Karpas-422 (cell line): ENCODE data around the gene TRIO. TPM values are rescaled to one million over a fixed set of nuclear protein-coding genes. Genes with fewer than 3 reads are reported as not detected.

Experiments used
- DNase-seq: peaks from one replicate; pipeline ENCODE4 v3.0.0-alpha.2; 2015
- H2AFZ ChIP-seq: fragments of 200-600 bp; sonication (generic); 2 replicates; pipeline ENCODE4 v1.6.1; 2014; ENCODE audit warnings: antibody characterized with exemption, low read length, mixed read lengths
- H3K27ac ChIP-seq: fragments of 200-600 bp; sonication (generic); 2 replicates; pipeline ENCODE4 v1.5.1; 2014; ENCODE audit warnings: mild to moderate bottlenecking, low read length, moderate library complexity
- H3K27me3 ChIP-seq: fragments of 200-600 bp; sonication (generic); 2 replicates; pipeline ENCODE4 v1.6.1; 2014; ENCODE audit warnings: low read length, mixed read lengths
- H3K36me3 ChIP-seq: fragments of 200-600 bp; sonication (generic); 2 replicates; pipeline ENCODE4 v1.6.1; 2014; ENCODE audit warnings: low read length, mixed read lengths; ENCODE audit not compliant: insufficient read depth
- H3K4me1 ChIP-seq: fragments of 200-600 bp; sonication (generic); 2 replicates; pipeline ENCODE4 v1.6.1; 2014; ENCODE audit warnings: mild to moderate bottlenecking, low read length, mixed read lengths
- H3K4me2 ChIP-seq: fragments of 200-600 bp; sonication (generic); 2 replicates; pipeline ENCODE4 v1.6.1; 2014; ENCODE audit warnings: low read length, low read depth, mild to moderate bottlenecking; ENCODE audit not compliant: poor library complexity, severe bottlenecking
- H3K4me3 ChIP-seq: fragments of 200-600 bp; sonication (generic); 2 replicates; pipeline ENCODE4 v1.5.1; 2014; ENCODE audit warnings: mild to moderate bottlenecking, antibody characterized with exemption, low read length, mixed read lengths
- H3K79me2 ChIP-seq: fragments of 200-600 bp; sonication (generic); 2 replicates; pipeline ENCODE4 v1.6.1; 2014; ENCODE audit warnings: mild to moderate bottlenecking, low read length, mixed read lengths
- H3K9ac ChIP-seq: fragments of 200-600 bp; sonication (generic); 2 replicates; pipeline ENCODE4 v1.6.0; 2014; ENCODE audit warnings: low read length
- H3K9me2 ChIP-seq: fragments of 200-600 bp; sonication (generic), shearing (Covaris generic); replicated peaks from 2 replicates; pipeline ENCODE4 v1.6.0; 2014; ENCODE audit warnings: mild to moderate bottlenecking, low read length, moderate library complexity; ENCODE audit not compliant: insufficient read depth
- H3K9me3 ChIP-seq: fragments of 300-700, 200-600 bp; sonication (generic); 2 replicates; pipeline ENCODE4 v1.6.1; 2014; ENCODE audit warnings: low read length, mixed read lengths
- H4K20me1 ChIP-seq: fragments of 200-600 bp; sonication (generic); 2 replicates; pipeline ENCODE4 v1.6.1; 2014; ENCODE audit warnings: mild to moderate bottlenecking, antibody characterized with exemption, low read length, low read depth; ENCODE audit not compliant: insufficient read depth
- total RNA-seq: library from RNA; depleted of rRNA; stranded (reverse); fragments of >200 nt; shearing (Covaris generic); gene quantifications from 2 replicates; pipeline ENCODE4 v1.2.3, GENCODE V29; 2014; ENCODE audit warnings: low replicate concordance

TRIO gene
- total RNA-seq, 1 experiment from 2014 or later, result 0.04 TPM

DNA sequence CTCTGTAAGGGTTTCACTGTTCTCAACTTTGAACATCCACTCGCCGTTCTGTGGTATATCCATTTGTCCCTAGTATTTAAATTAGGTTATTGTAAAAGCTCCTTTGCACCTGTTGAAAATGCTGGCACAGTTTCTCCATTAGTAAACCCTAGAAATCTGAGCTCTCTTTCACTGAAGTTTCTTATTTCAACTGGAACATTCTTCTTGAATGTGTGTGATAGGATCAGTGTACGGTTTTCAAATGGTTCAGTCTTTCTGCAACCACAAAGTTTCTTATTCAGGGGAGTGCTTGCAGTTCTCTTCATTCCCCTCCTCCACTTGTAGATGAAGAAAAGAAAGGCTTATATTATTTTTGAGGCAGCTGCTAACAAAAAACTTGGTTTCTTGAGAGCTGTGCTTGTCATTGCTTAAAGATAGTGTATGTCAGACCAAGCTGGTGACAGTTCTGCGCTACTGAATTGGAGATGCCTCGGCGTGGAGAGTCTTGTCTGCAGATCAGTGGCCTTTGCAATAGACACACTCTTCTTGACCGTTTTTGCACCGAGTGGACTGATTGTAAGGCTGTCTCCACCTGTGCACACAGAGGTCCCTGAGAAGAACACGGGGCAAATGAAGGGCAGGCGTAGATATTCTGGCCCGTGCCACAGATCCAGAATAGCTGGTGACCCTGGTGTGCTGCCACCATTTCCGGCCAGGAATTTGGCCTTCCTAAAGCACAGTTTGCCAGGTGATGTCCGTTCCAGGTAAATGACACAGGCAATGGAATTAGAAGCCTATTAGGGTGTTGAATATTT lies 102.2 kb downstream of the TRIO start:
- Histone ChIP-seq H2AFZ (no peak overlapping the region), H3K9ac (no peak overlapping the region), H4K20me1 (no peaks in the 10 kb centered on the region), H3K4me3 (no peak overlapping the region), H3K4me2 (no peak overlapping the region), H3K79me2 (no peaks in the 10 kb centered on the region), H3K36me3 (no peaks in the 10 kb centered on the region), H3K27ac (no peak overlapping the region), H3K9me3 (no peaks in the 10 kb centered on the region), H3K27me3 (no peaks in the 10 kb centered on the region), H3K9me2 (no peaks in the 10 kb centered on the region), H3K4me1 (no peaks in the 10 kb centered on the region)
- no peak for DNase-seq

DNA sequence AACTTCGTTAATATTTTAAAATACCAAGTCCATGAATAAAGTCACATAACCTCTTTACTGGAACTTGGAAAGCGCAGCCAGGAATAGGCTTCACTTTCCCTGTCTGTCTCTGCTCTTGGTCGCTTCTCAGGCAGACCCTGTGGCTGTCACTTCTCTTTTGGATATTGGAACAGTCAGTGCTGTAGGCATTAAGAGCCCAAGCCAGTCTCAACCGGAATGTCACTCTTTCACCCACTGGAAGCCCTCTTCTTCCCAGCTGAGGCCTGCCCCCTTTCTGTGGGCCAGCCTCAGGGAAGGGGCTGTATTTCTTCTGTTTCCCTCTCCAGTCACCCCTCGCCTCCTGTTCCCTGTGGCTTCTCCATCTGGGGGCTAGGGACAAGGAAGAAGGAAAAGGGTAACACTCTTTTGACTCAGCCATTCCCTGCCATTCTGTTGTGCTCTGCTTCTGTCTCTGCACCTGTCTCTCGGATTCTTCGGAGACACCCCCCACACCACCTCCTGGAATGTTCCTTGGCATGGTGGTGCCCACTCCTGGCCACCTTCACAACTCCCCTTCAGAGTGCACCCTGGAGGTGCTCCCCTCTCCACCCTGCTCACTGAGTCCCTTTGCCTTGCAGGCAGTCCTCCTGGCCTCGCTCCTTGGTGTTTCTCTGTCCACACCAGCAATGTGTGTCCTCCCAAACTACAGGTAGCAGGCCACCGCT lies 103.4 kb downstream of the TRIO start:
- Histone ChIP-seq H3K27me3 (no peaks in the 10 kb centered on the region), H3K36me3 (no peaks in the 10 kb centered on the region), H3K4me2 (no peak overlapping the region), H4K20me1 (no peaks in the 10 kb centered on the region), H3K9me3 (no peaks in the 10 kb centered on the region), H2AFZ (no peak overlapping the region), H3K9ac (no peak overlapping the region), H3K27ac (no peak overlapping the region), H3K4me1 (no peaks in the 10 kb centered on the region), H3K79me2 (no peaks in the 10 kb centered on the region), H3K4me3 (no peak overlapping the region), H3K9me2 (no peaks in the 10 kb centered on the region)
- no peak for DNase-seq

DNA sequence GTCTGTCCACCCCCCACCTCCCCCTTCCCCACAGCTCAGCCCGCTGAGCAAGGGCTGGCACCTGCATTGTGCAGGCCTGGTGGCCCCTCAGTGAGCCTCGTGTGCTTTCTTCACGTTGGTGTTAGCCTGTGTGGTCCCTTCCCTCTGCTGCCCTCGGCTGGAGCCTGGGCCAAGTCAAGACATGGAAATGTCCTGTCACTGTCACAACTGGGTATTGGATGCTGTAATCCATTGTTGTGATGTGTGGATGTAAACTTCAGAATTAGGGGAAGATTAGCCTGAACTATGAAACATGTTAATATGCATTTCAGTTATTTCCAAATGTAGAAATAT lies 103.9 kb downstream of the TRIO start:
- Histone ChIP-seq H3K9me2 (no peaks in the 10 kb centered on the region), H2AFZ (no peak overlapping the region), H3K4me3 (no peak overlapping the region), H3K4me1 (no peaks in the 10 kb centered on the region), H3K27ac (no peak overlapping the region), H3K9me3 (no peaks in the 10 kb centered on the region), H3K36me3 (no peaks in the 10 kb centered on the region), H3K79me2 (no peaks in the 10 kb centered on the region), H3K27me3 (no peaks in the 10 kb centered on the region), H3K9ac (no peak overlapping the region), H4K20me1 (no peaks in the 10 kb centered on the region), H3K4me2 (no peak overlapping the region)
- DNase-seq, result no peak

DNA sequence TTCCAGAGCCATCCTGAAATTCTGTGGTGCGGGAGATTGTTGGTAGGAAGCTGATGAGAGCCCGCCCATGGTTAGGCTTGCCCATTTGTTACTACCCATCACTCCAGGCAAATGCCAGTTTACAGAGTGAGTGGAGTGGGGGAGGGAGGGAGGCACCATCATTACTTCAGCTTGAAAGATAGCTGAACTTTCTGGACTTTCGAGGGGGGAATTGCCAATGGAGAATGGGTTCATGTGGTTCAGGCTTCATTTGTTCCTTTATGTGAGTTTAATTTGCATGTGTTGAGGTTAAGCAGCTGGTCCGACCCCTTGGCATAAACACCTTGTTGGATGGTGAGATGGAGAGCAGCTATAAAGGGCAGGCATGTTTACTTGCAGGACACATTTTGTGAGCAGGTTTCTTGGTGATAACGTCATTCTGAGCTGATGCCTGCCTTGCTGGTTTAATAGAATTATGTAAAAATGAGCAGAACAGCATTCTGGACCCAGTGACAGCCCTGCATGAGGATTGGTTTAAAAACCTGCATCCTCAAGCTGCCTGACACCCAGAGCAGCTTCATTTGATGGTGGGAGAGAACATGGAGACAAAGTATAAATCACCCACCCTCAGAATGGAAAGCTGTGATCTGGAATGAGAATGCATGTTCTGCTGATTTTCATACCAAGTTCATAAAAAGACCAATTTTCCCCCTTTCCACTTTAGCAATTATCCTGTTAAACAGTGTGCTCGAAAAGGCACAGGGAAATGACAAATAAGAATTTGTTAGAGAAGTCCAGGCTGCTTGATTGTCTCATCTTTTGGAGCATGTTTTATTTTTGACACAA lies 106.3 kb downstream of the TRIO start:
- Histone ChIP-seq H3K4me3 (no peak overlapping the region), H3K9me2 (no peaks in the 10 kb centered on the region), H3K27ac (no peak overlapping the region), H3K36me3 (no peaks in the 10 kb centered on the region), H2AFZ (no peak overlapping the region), H3K27me3 (no peaks in the 10 kb centered on the region), H4K20me1 (no peaks in the 10 kb centered on the region), H3K4me1 (no peaks in the 10 kb centered on the region), H3K9ac (no peak overlapping the region), H3K4me2 (no peak overlapping the region), H3K79me2 (no peaks in the 10 kb centered on the region), H3K9me3 (no peaks in the 10 kb centered on the region)
- no peak for DNase-seq

DNA sequence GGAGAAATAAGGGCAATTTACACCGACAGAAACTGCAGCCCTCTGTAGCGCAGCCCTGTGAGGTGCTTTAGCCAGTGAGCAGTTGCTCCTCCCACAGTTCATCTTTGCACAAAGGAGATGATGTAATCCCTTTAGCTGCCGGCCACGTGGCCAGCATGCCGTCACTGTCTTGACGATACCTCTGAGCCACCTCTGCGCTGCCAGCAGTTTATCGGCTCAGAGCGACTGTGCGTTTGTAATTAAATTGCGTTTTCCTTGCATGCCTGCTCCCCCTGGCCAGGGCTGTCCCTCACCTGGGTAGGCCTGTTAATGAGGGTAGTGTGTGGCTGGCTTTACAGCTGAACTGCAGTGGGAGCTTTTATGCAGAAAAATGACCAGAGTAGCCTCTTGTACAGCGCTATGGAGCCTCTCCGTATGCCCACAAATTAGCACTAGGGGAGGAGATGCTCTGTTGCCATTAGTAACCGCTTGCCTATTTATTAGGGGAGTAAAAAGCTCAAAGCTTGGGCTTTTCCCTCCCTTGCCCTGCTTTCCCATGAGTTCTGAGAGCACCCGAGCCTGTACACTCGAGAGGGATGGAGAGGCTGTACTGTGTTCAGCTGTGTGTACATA lies 107.0 kb downstream of the TRIO start:
- DNase-seq, result no peak
- H3K27ac ChIP-seq, result no peak overlapping the region
- no peaks in the 10 kb centered on the region for H3K27me3 ChIP-seq
- no peaks in the 10 kb centered on the region for H3K79me2 ChIP-seq
- no peaks in the 10 kb centered on the region for H3K4me1 ChIP-seq
- H3K9me3 ChIP-seq, result no peaks in the 10 kb centered on the region
- no peaks in the 10 kb centered on the region for H3K9me2 ChIP-seq
- H3K4me2 ChIP-seq, result no peak overlapping the region
- no peaks in the 10 kb centered on the region for H4K20me1 ChIP-seq
- H3K4me3 ChIP-seq, result no peak overlapping the region
- H2AFZ ChIP-seq, result no peak overlapping the region
- no peak overlapping the region for H3K9ac ChIP-seq
- H3K36me3 ChIP-seq, result no peaks in the 10 kb centered on the region

DNA sequence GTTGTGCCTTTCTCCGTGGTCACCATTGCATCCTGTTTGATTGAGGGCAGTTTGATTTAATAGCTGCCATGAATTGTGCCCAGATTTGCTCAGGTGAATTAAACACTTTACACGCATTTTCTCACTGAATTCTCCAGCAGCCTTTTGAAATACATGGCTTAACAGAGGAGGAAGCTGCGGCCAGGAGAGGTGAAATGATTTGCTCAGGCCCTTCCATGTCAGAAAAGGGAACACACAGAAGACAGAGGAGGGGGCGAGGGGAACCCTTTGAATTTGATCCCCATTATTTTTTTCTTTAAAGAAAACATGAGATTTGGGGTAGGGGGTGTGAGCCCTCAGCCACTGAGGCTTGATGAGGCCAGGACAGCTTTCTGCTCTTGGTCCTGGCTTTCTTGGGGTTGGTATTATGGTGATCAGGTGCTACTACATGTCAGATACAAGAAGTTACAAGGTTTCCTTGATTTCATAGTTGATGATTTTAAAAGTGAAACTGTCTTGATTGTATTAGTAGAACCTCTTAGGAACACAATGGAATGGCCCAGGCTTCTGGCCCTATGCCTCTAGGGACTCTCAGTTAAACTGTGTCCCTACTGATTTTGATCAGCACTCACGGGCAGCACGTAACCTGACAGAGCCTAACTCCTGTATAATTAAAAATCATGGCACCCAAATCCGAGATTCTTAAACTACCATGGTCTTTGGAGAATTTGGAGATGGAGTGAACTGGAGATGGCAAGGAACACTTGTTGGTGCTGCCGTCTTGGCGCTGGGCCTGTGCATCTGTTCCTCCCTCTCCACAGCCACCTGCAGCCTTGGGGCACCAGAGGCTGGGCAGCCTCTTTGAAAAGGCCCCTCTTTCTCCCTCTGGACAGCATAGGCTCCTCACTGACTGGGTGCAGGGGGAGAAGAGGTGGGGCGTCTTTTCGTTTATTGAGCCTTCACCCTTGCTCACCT lies 107.9 kb downstream of the TRIO start:
- no peaks in the 10 kb centered on the region for H3K9me2 ChIP-seq
- H3K9me3 ChIP-seq, result no peaks in the 10 kb centered on the region
- no peaks in the 10 kb centered on the region for H3K36me3 ChIP-seq
- no peak overlapping the region for H3K27ac ChIP-seq
- no peak overlapping the region for H3K9ac ChIP-seq
- H3K4me1 ChIP-seq, result no peaks in the 10 kb centered on the region
- no peaks in the 10 kb centered on the region for H3K79me2 ChIP-seq
- no peaks in the 10 kb centered on the region for H4K20me1 ChIP-seq
- H3K27me3 ChIP-seq, result no peaks in the 10 kb centered on the region
- no peak overlapping the region for H3K4me2 ChIP-seq
- no peak overlapping the region for H3K4me3 ChIP-seq
- no peak for DNase-seq
- H2AFZ ChIP-seq, result no peak overlapping the region

DNA sequence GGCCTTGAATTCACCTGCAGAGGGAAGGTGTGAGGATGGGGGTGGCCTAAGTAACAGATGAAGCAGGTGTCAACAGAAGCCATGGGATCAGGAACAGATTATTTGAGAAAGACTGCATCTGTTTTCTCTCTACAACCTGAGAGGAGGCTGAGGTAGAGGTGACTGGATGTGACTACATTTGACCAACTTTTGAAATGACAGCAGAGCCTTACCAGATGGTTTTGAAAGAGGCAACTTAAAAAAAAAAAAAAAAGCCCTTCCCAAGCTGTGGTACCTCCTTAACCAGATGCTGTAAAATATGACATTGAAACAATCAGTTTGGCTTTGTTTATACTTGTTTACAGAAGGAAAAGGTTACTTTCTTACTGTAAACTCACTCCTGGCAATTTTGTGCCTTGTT lies 108.6 kb downstream of the TRIO start:
- H3K9ac ChIP-seq, result no peak overlapping the region
- DNase-seq, result no peak
- no peak overlapping the region for H3K4me2 ChIP-seq
- H3K4me1 ChIP-seq, result no peaks in the 10 kb centered on the region
- H3K9me3 ChIP-seq, result no peaks in the 10 kb centered on the region
- no peaks in the 10 kb centered on the region for H3K27me3 ChIP-seq
- no peaks in the 10 kb centered on the region for H3K9me2 ChIP-seq
- H3K79me2 ChIP-seq, result no peaks in the 10 kb centered on the region
- H3K4me3 ChIP-seq, result no peak overlapping the region
- H4K20me1 ChIP-seq, result no peaks in the 10 kb centered on the region
- no peak overlapping the region for H3K27ac ChIP-seq
- H2AFZ ChIP-seq, result no peak overlapping the region
- H3K36me3 ChIP-seq, result no peaks in the 10 kb centered on the region
